NCI-H2227 treated with DMSO at 0.1 percent for 48 hours (cell line): ENCODE results near the gene C10orf67.
"Not testable (repeated sequence)": the region's sequence is repeated elsewhere in the genome, so short reads cannot be mapped to it uniquely, and the experiment has no call there.

Experiments used
- DNase-seq: peaks from one replicate; lab custom pipeline; 2025; lab: John Stamatoyannopoulos, UW

C10orf67 gene

DNA sequence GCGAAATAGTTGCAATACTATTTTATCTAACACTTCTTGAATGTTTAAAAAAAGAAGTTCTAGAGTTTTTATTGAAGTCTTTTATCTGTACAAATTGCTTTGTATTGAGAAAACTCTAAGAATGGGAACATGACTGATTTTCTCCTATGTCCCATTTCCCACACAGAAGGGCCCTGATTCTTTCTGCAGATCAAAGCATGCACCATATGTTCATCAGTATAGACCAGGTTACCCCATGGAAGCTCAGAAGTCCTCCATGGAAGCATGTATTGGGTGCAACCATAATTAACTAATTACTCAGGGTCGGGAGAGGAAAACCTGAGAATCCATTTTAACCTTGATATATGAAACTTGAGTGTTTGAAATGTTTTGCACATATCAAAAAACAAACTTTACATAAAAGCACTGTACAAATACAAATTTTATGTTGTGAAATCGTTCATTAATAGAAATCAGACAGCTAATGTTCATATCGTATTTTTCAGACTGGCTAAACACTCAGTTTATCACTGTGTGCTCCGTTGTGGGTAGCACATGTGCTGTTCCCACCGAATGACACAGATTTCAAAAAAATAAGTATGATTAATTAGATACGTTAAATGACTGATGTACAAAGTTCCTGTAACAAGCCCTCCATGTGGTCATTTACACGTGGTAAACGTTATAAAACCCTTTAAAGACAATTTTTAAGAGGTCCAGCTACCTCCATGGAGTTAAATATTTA, 81.0 kb downstream of the C10orf67 start:
- DNase-seq: no peak

DNA sequence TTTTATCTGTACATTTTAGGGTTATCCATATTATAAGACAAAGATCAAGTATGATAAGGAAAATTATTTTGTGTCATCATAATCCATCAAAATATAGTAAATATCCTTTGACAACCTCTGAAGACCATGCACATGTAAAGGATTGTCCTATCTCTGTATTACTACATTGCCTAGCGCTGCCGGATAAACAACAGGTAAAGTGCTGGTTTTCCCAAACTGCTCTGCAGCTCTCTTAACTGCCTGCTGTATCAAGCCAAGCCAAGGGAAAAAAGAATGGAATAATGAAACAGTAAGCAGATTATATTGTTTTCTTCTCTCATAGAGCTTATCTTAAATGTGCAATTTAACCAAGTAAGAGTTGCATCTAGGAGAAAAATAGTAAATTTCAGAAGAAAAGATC, 81.7 kb downstream of the C10orf67 start:
- DNase-seq: no peak

DNA sequence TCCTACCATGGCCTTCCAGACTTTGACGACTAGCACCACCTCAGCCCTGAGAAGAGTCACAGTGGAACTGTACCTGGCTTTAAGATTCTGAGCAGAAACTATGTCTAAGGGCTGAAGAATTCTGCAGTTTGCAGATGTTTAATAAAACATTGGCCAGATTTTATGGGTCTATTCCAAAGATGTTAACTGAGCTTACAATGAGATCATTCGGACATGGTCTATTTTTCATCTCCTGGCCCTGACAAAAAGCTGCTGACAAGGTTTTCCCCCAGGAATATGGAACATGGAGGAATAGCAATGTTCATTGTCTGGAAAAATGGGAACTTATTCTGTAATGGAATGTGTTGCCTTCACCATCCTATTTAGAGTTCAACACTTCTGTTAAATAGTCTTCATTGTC, 86.1 kb downstream of the C10orf67 start:
- no peak for DNase-seq

DNA sequence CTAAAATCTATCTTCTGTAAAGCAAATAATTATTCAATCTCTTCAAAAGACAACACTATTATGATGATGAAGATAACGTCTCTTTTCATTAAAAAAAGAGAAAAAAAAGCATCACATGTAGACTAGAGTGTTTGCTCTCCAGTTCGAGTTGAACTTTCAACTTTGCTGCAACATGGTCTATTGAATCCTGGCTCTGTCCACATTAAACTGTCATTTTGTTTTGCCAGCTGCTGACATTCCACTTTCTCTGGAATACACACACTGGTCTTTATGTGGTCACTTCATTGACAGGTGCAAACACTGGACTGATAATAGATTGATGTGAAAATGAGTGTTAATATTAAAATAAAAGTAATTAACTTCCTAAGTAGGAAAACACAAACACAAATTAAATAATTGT, 90.8 kb downstream of the C10orf67 start:
- DNase-seq: no peak

DNA sequence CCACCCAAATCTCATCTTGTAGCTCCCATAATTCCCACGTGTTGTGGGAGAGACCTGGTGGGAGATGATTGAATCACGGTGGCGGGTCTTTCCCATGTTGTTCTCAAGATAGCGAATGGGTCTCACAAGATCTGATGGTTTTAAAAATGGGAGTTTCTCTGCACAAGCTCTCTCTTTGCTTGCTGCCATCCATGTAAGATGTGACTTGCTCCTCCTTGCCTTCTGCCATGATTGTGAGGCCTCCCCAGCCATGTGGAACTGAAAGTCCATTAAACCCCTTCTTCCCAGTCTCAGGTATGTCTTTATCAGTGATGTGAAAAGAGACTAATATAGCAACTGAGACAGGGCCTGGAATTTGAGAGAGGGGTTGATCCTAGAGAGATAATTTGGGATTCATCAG, 91.7 kb downstream of the C10orf67 start:
- DNase-seq: not testable (repeated sequence)

DNA sequence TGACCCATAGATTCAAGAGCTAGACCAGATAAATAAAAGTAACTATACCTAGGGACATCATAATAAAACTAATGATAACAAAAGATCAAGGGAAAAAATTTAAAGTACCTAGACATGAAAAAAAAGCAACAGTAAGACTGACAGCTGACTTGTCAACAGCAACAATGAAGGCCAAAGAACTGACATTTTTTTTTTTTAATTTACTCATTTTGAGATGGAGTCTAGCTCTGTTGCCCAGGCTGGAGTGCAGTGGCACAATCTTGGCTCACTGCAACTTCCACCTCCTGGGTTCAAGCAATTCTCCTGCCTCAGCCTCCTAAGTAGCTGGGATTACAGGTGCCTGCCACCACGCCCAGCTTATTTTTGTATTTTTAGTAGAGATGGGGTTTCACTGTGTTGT, 102.8 kb downstream of the C10orf67 start:
- DNase-seq: not testable (repeated sequence)

DNA sequence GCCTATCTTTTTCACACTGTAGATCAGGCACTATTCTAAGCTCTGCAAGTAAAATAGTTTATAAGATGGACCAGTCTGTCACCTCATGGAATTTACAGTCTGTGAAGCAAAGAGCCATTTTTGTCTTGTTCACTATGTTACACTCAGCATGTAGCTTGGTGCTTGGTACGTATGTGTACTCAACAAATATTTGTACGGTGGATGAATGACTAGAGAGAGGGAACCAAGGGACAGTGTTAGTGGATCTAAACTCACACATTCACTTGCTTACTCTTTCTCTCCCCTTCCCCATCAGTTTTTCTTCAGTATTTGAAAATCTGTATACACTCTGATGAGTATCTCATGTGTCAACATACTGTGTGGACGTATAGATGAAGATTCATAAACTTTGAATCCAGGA, 106.6 kb downstream of the C10orf67 start:
- no peak for DNase-seq

DNA sequence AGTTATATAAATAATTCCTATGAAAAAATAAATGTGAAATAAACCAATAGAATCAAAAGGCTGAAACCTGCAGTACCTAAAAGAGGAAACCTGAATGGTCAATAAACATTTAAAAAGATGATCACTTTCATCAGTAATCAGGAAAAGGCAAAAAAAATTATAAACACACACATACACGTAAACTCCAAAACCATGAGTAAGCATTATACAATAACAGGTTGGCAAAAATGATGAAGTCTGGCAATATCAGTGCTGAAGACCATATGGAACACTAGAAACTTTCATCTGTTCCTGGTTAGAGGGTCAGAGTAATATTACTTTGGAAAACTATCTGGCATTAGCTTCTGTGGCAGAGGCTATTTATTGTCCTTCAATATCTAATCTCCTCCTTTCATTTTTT, 114.0 kb downstream of the C10orf67 start:
- DNase-seq: no peak

DNA sequence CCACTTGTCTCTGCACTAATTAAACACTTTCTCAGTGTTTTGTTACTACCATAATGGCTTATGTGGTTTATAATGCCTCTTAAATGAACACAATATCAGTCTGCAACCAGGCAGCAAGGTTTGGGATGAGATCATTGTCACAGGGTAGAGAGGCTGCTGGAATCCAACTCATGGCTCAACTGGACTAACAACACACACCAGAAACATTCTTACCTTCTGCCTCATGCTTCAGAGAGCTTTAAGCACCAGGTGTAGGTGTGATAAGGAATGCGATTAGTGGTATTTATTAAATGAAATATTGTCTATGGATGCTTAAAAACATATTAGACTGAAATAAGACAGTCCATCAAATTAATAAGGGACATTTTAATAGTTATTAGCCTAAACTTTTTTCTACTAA, 127.1 kb downstream of the C10orf67 start:
- DNase-seq: no peak

DNA sequence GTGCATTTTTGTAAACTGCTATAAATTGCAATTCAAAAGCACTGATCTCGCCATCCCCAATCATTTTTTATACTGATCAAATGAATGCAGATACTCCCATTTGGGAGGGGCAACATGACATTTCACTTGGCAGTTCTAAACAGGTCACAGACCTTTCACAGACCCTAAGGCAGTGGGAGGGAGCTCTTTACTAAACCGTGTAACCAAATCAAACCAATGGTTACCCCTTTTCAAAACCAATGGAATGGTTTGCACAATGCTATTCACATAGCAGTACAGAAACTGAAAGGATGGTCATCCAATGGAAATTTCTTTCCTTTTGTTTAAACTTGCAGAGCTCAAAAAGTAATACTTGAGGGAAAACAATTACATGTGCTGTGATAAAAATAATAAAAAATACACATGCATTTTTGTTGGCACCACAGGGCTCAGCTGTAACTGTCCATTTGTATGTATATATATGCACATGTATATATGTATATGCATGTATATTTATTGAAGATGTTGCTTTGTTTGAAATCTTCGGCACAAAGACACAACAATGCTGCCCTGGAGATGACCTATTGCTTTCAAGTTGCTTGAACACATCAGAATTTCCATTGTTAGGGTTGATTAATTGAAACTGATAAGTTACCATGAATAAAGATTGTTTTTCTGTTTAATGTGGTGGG, 138.5 kb downstream of the C10orf67 start:
- DNase-seq: no peak

DNA sequence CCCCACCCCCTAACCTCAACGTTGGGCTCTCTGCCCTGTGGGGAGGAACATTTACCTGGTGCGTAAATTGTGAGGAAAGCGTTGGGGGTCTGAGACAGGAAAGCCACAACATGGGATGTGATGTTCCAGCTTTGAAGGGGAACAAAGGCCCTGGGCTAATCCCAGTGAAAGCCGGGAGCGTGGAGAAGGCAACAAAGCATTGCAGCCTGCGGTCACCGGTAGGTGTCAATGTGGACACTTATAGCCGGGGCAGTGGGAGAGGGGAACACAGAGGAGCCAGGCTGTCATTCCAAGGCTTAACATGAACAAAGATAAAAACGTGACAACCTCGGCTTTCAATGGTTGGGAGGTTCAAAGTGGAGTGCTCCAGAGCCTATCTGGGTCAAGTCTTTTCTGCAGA, 139.8 kb downstream of the C10orf67 start:
- DNase-seq: no peak

DNA sequence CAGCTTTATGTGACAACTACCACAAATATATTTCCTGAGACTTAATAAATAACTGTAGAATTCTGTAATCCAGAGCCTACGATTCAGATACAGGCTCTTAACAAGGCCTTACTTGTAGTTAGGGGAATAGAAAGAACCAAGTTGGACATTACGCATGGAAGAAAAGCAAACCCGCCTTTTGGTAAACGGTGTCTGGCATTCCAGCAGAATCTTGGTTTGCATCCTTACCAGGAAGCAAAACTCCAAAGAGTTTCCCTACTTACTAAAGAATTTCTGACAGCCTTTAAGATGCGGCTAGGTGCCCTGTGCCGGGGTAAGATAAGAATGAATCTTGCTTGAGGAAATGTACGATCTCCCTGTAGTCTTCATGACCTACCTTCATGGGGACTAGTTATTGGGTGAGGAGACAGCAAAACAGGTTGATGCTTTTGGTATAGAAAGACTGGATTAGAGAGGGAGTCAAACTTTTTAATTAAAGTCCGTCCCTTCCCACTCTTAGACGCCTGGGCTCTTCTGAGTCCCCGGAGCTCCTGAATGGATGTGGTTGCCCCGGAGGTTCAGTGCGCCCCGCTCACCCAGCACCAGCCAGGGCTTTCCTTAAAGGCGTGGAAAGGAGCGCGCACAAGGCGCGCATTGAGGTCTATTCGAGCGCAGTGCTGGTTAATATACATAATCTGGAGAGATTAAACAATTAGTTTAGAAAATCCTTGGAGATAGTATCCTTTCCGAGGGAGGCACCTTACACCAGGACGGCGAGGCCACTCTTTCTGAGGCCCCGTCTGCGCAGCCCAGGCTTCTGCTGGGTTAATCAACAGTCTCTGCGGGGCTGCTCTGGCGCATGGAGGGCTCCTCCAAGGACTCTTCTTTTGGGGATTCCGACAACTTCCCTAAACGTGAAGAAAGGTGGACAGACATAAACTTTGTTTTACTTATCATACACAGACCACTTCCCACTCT, 140.9 kb downstream of the C10orf67 start:
- DNase-seq: no peak

DNA sequence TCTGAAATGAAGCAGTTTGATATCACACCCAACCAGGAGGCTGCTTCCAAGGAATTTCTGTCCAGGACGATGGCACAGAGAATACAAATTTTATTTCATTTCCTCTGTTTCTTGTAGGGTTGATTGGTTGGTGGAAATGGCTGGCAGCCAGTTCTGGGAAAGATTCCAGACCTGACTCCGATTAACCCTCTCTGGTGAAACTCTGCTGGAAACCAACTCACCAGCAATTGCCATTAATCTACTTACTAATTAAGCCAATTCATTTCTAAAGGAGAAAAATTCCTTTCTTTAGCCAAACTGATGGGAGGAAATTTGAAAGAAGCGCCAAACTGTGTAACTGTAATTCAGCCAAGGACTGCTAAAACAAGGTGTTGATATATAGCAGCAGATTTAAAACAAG, 141.8 kb downstream of the C10orf67 start:
- no peak for DNase-seq

DNA sequence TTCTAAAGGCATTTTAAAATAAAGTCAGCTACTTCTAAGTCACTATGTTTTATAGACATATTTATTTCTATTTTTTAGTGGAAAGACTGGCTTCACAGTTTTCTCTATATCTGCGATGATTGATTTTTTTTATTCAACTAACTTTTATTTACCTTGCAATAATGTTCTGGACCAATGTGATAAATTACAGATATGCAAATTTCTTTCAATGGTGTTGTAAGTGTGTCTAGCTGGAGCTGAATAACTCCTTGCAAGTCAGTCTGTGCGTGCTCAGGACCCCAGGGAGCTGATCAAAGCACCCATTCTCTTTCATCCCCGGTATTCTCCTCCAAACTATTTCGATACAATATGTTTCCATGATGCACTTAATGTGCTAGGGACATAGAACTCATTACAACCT, 142.8 kb downstream of the C10orf67 start:
- DNase-seq: no peak

DNA sequence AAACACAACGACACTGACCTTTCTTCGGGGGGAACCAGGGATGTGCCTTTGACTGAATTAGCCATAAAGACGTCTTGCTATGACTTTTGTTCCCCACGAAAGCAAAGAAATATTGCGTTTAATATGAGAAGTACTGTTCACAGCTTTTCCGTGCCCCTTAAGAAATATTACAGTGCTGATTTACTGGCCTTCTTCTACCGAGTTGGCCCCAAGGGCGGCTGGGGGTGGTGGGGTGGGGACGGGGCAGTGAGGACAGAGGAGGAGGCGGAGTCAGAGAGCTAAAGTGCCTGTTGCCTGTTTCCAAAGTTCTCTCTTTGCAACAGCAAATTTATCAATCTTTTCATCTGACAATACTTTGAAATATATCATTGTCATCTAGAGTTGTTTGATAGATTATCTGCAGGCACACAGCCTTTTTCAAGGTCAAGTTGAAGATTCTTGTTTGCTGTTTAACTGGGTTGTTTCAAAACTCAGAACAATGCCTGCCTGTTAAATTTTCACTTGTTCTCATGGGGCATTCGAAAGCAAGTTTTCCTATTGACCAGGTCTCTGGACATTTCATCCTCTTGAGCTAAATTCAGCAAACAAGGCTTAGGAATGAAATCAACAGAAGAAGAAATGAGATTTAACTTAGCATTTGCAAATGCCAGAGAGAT, 143.5 kb downstream of the C10orf67 start:
- no peak for DNase-seq

DNA sequence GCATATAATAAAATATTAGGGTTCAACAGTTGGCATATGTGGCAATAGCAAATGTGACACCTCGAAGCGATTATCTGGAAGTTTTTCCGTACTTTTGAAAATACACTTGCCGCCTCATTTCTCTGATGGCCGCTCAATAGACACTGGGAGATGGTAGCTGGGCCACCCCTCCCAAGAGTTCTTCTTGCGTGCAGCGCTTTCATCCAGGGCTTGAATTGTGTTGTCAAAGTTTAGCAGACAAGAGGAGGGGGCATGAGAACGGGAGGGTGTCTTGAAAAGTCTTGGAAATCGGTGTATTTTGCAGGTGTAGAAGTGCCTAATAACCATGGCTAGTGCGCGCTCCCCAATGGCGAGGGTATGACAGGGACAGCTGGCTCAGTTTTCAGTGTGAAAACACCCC, 144.0 kb downstream of the C10orf67 start:
- DNase-seq: no peak

DNA sequence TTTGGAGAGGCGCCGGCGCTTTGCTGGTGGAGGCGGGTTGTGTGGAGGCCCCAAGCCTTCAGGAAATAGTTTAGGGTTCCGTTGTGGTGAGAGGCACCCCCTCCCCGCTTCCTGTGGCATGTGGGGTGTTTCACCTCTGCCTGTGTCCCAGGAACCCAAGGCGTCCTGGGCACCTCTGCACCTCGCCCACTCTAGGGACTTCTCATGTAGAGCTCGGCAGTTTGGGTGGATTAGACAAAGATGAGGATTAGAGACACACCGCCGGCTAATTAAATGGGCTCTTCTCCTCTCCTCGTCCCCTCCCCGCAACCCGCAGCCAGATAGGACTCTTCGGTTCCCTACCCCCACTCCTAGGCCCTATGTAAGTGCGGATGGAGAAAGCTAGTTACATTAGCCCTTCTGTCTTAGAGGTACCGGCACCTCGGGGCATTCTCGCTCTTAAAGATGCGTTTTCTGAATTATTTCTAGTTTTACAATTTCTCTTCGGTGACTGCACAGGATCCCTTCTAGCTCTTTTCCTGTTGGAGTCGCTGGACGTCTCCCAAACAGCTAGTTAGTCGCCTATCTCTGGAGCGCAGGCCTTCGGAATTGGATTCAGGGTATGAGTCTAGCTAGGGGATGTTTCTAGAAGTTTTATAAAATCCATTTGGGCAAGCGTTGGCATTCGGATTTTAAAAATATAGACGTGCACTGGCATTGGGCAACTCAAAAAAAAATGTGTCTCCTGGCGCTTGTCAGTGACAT, 144.7 kb downstream of the C10orf67 start:
- DNase-seq: no peak

DNA sequence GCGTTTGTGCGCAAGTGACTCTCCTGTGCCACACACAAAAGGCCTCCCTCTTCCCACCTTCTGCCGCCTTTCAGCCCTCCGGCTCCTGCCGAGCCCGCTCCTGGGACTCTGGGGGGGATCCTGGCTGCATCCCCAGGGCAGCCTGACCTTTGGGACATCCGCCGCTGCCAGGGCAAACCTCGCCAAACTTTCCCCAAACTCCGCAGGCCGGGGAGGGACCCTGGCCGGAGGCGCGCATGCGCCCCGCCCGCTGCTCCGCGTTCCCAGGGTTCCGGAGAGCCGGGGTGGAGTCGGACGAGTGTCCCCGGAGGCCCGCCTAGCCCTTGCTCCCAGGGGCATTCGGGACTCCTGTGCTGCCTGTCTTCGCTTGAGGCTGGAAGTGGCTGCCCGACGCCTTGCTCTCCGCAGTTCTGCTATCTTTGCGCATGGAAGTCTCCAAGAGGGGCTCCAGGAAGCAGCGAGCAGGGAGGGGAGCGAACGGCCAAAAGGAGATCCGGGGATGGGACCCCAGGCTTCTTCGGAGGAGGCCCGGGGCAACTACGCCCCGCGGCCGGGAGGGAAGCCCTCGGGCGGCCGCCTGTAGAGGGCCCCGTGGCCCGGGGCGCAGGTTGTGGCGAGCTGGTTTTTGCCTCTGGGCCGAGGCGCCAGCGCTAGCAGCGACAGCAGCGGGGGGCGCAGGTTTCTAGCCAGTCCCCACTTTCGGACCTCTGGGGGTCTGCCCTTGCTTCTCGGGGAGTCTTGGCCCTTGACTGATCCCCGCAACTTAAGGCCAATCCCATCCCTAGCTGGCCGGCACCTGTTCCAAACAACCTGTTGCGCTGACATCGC, 145.4 kb downstream of the C10orf67 start:
- no peak for DNase-seq

DNA sequence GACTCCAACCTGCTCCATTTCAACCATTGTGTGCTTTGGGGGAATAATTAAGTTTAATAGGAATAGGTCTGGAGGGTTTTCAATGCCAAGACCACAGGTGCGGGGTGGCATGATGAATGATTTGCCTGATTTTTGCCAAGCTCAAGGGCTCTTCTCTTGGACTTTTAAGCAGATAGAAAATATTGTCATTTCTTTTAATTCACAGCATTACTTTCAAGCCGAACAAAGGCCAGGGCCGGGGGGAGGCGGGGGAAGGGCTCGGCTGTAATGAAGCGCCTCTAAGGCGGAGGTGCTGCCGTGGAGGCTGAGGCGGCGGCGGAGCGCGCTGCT, 146.0 kb downstream of the C10orf67 start:
- DNase-seq: no peak

DNA sequence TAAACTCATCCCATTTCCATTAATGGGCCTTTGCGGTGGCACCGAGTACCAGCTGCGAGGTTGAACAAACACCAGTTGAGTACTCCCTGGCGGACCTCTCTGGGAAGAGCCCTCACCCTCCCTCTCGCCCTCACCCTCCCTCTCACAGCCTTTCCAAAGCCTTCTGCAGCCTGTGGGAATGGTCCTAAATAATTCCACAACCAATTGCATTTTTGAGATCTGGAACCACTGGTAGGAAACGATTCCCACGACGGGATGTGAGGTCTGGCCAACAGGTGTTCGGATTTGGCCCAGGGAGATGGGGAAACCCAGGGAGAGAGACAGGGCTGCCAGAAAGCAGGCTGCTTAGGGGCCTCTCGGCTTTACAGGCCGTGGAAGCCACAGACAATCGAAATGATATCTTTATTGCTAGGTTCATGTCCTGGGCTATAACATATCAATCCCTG, 147.2 kb downstream of the C10orf67 start:
- no peak for DNase-seq

DNA sequence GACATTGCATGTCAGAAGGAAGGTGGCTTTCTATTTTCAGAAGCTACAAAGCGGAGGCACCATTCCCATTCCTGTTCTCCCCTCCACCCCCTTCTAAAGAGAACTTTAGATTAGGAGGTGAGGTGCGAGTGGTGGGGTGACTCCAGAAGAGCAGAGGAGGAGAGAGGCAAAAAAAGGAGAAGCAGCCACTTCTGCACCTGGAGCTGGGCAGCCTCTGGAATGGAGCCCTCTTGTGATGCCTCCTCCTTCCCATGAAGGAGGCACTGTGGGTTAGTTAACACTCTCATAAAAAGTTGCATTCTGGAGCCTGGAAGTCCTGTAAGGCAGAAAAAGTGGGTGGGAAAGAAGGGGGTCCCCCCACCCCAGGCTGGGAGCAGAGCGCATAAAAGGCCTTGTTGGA, 147.7 kb downstream of the C10orf67 start:
- DNase-seq: no peak
